IMR-90 (cell line): ENCODE data around the gene NANOG. TPM values are rescaled to one million over a fixed set of nuclear protein-coding genes. Genes with fewer than 3 reads are reported as not detected.

ENCODE experiments used
- ATAC-seq: fragments of 200-7000 bp; cut with Tn5 transposase; 2 replicates; pipeline ENCODE4 v1.9.1; 2020; ENCODE audit warnings: low read depth, mild to moderate bottlenecking, moderate library complexity
- BruUV-seq: library from RNA; stranded (reverse); fragments of 400-500 nt; replicated peaks from 2 replicates; lab custom pipeline; 2021; lab: Mats Ljungman, UMichigan
- CTCF ChIA-PET: fragments of 300-600 bp; formaldehyde crosslinking; extraction: SDS; loops from one replicate; lab custom pipeline; 2021; ENCODE audit warnings: antibody characterized with exemption; lab: Yijun Ruan, JAX
- POLR2A ChIA-PET: fragments of 300-600 bp; sonication (Branson Sonifier 250); formaldehyde crosslinking; loops from one replicate; lab custom pipeline; 2022; ENCODE audit warnings: antibody characterized with exemption; ENCODE audit not compliant: unreplicated experiment; lab: Charles Lee
- DNase-seq: peaks from one replicate; pipeline ENCODE4 v3.0.0; 2013
- H2AFZ ChIP-seq: replicated peaks from 2 replicates; pipeline ENCODE3; 2013; ENCODE audit warnings: low read length, mild to moderate bottlenecking; ENCODE audit not compliant: poor library complexity
- H2AK5ac ChIP-seq: 2 replicates; pipeline ENCODE4 v1.6.1; 2013; ENCODE audit warnings: low read depth, low read length, inconsistent platforms
- H2AK9ac ChIP-seq: replicated peaks from 2 replicates; pipeline ENCODE3; 2013; ENCODE audit warnings: mild to moderate bottlenecking, low read depth, low read length, moderate library complexity; ENCODE audit not compliant: poor library complexity
- H2BK120ac ChIP-seq: 2 replicates; pipeline ENCODE4 v1.6.1; 2013; ENCODE audit warnings: low read depth, low read length, inconsistent platforms
- H2BK15ac ChIP-seq: 3 replicates; pipeline ENCODE4 v1.6.1; 2013; ENCODE audit warnings: low read depth, low read length, inconsistent platforms
- H2BK20ac ChIP-seq: 2 replicates; pipeline ENCODE4 v1.6.1; 2013; ENCODE audit warnings: low read depth, mild to moderate bottlenecking, inconsistent platforms, low read length, moderate library complexity
- H2BK5ac ChIP-seq: 2 replicates; pipeline ENCODE4 v1.6.1; 2013; ENCODE audit warnings: mild to moderate bottlenecking, low read depth, low read length, inconsistent platforms; ENCODE audit not compliant: poor library complexity, severe bottlenecking
- H3K14ac ChIP-seq: replicated peaks from 2 replicates; pipeline ENCODE4 v1.6.1; 2013; ENCODE audit warnings: low read depth, low read length, inconsistent platforms
- H3K18ac ChIP-seq: 2 replicates; pipeline ENCODE4 v1.6.1; 2013; ENCODE audit warnings: low read depth, low read length, control low read depth
- H3K23ac ChIP-seq: 2 replicates; pipeline ENCODE4 v1.6.1; 2013; ENCODE audit warnings: low read depth, low read length, inconsistent platforms
- H3K27ac ChIP-seq: 2 replicates; pipeline ENCODE4 v1.5.1; 2013; ENCODE audit warnings: mild to moderate bottlenecking, control low read depth, low read length; ENCODE audit not compliant: insufficient read depth
- H3K27me3 ChIP-seq: 2 replicates; pipeline ENCODE4 v1.6.1; 2013; ENCODE audit warnings: low read length; ENCODE audit not compliant: control insufficient read depth, insufficient read depth
- H3K36me3 ChIP-seq: 2 replicates; pipeline ENCODE4 v1.6.1; 2013; ENCODE audit warnings: low read length, mixed read lengths; ENCODE audit not compliant: control insufficient read depth, insufficient read depth
- H3K4ac ChIP-seq: 2 replicates; pipeline ENCODE4 v1.6.1; 2013; ENCODE audit warnings: low read depth, low read length, inconsistent platforms
- H3K4me1 ChIP-seq: 2 replicates; pipeline ENCODE4 v1.6.1; 2013; ENCODE audit warnings: low read length, mixed read lengths; ENCODE audit not compliant: control insufficient read depth, insufficient read depth
- H3K4me2 ChIP-seq: 2 replicates; pipeline ENCODE4 v1.6.1; 2013; ENCODE audit warnings: low read depth, mild to moderate bottlenecking, control low read depth, low read length, moderate library complexity
- H3K4me3 ChIP-seq: 2 replicates; pipeline ENCODE4 v1.5.1; 2013; ENCODE audit warnings: low read depth, mild to moderate bottlenecking, control low read depth, low read length, moderate library complexity; ENCODE audit not compliant: insufficient read depth
- H3K56ac ChIP-seq: 2 replicates; pipeline ENCODE4 v1.6.1; 2013; ENCODE audit warnings: low read length, inconsistent platforms; ENCODE audit not compliant: insufficient read depth; ENCODE audit errors: extremely low read depth
- H3K79me1 ChIP-seq, 2 experiments: 2 replicates each; pipeline ENCODE4 v1.6.1; 2013; ENCODE audit warnings: low read length in 2 of 2, inconsistent platforms in 1 of 2, low read depth in 1 of 2
- H3K9ac ChIP-seq: 2 replicates; pipeline ENCODE4 v1.6.1; 2013; ENCODE audit warnings: low read depth, low read length, control low read depth
- H3K9me1 ChIP-seq: 2 replicates; pipeline ENCODE4 v1.6.1; 2013; ENCODE audit warnings: low read length, inconsistent platforms; ENCODE audit not compliant: insufficient read depth
- H3K9me3 ChIP-seq: 2 replicates; pipeline ENCODE4 v1.6.1; 2013; ENCODE audit warnings: low read length; ENCODE audit not compliant: control insufficient read depth, insufficient read depth
- H4K20me1 ChIP-seq: 2 replicates; pipeline ENCODE4 v1.6.1; 2013; ENCODE audit warnings: low read length, inconsistent platforms; ENCODE audit not compliant: insufficient read depth
- H4K5ac ChIP-seq: 2 replicates; pipeline ENCODE4 v1.6.1; 2013; ENCODE audit warnings: mild to moderate bottlenecking, low read depth, low read length, control low read depth
- H4K8ac ChIP-seq, 2 experiments: 2 replicates each; pipeline ENCODE4 v1.6.1; 2013; ENCODE audit warnings: low read depth in 2 of 2, low read length in 2 of 2, control low read depth in 1 of 2, inconsistent platforms in 1 of 2
- H4K91ac ChIP-seq: 2 replicates; pipeline ENCODE4 v1.6.1; 2013; ENCODE audit warnings: low read depth, low read length, inconsistent platforms; ENCODE audit not compliant: insufficient read depth
- NFE2L2 ChIP-seq: fragments of 150-350 bp; IDR thresholded peaks from 2 replicates; pipeline ENCODE4 v1.6.1; 2016; ENCODE audit warnings: low read depth, mild to moderate bottlenecking, low read length
- SMC3 ChIP-seq: fragments of 150-350 bp; IDR thresholded peaks from 2 replicates; pipeline ENCODE4 v1.6.1; 2016; ENCODE audit warnings: low read depth, mild to moderate bottlenecking, antibody characterized with exemption, low read length, moderate library complexity
- WGBS, 2 experiments: methylation state at CpG; one replicate each; pipeline versions ENCODE4 v1.1.5 to v1.1.7; 2013; ENCODE audit warnings: missing lambda C conversion rate in 2 of 2; ENCODE audit not compliant: insufficient read length in 1 of 2; ENCODE audit errors: extremely low coverage in 2 of 2; 5-methylcytosine and 5-hydroxymethylcytosine counted together
- dilution Hi-C: fragments of 300-500 bp; cut with HindIII; formaldehyde crosslinking; loops from one replicate; pipeline ENCODE4 v1.14.3; 2018; ENCODE audit warnings: low sequenced_read_pairs; ENCODE audit not compliant: unreplicated experiment
- in situ Hi-C: fragments of 300-500 bp; cut with MboI; formaldehyde crosslinking; loops from 3 replicates; pipeline ENCODE4 v1.14.3; 2019; ENCODE audit warnings: low sequenced_read_pairs, inconsistent platforms, mixed read lengths
- intact Hi-C: fragments of 100-400 bp; cut with micrococcal nuclease; formaldehyde crosslinking; loops from 2 replicates; pipeline ENCODE4 v1.10.0; 2022
- polyA plus RNA-seq, 3 experiments: library from polyadenylated mRNA; depleted of rRNA; stranded (reverse); fragments of >200 nt; gene quantifications; 2 replicates each; pipeline ENCODE4 v1.2.3, GENCODE V29; 2012; ENCODE audit warnings: low replicate concordance in 1 of 3
- total RNA-seq: library from RNA; depleted of rRNA; stranded (reverse); fragments of >200 nt; gene quantifications from 2 replicates; pipeline ENCODE4 v1.2.3, GENCODE V29; 2012
- TF ChIP-seq, protein P1 (sequence below): conservative IDR thresholded peaks from 2 replicates; pipeline ENCODE4 v1.5.1; 2012; ENCODE audit warnings: mild to moderate bottlenecking, low read depth, low read length, improper control_type of control experiment

Gene NANOG
- total and polyA plus RNA-seq, 2 of the 4 experiments (the other 2 are of a cell fraction), result not detected

GRCh38 chr12:7756993-7757392, 32.2 kb upstream of the NANOG start:
- H3K9ac ChIP-seq, result no peak overlapping the region
- DNase-seq, result no peak
- H3K9me1 ChIP-seq, result no peaks in the 10 kb centered on the region
- H2BK20ac ChIP-seq, result no peak overlapping the region
- no peak overlapping the region for H2AK9ac ChIP-seq
- no peak overlapping the region for H4K91ac ChIP-seq
- WGBS, 2 experiments, result 0% methylated on average over 1 of the region's 2 CpGs; no CpG with 5 or more reads in 1 of the 2 experiments
- H2BK5ac ChIP-seq, result no peak overlapping the region
- H3K56ac ChIP-seq, result no peak overlapping the region
- POLR2A ChIA-PET, result no interaction called here
- H2BK15ac ChIP-seq, result no peak overlapping the region
- no peak overlapping the region for H4K8ac ChIP-seq
- no TSS peak for BruUV-seq
- H3K23ac ChIP-seq, result no peak overlapping the region
- no peak overlapping the region for H3K4ac ChIP-seq
- no peak overlapping the region for H4K5ac ChIP-seq
- intact Hi-C loops (no loop called here), dilution Hi-C loops (no loop called here), in situ Hi-C loops (no loop called here)
- no peak overlapping the region for H2BK120ac ChIP-seq
- no peak overlapping the region for H3K27ac ChIP-seq
- TF ChIP-seq SMC3, result no peak
- TF ChIP-seq NFE2L2, result no peak
- TF ChIP-seq, protein P1, sequence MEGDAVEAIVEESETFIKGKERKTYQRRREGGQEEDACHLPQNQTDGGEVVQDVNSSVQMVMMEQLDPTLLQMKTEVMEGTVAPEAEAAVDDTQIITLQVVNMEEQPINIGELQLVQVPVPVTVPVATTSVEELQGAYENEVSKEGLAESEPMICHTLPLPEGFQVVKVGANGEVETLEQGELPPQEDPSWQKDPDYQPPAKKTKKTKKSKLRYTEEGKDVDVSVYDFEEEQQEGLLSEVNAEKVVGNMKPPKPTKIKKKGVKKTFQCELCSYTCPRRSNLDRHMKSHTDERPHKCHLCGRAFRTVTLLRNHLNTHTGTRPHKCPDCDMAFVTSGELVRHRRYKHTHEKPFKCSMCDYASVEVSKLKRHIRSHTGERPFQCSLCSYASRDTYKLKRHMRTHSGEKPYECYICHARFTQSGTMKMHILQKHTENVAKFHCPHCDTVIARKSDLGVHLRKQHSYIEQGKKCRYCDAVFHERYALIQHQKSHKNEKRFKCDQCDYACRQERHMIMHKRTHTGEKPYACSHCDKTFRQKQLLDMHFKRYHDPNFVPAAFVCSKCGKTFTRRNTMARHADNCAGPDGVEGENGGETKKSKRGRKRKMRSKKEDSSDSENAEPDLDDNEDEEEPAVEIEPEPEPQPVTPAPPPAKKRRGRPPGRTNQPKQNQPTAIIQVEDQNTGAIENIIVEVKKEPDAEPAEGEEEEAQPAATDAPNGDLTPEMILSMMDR, result no peak
- CTCF ChIA-PET, result no interaction called here
- no peak overlapping the region for H3K4me2 ChIP-seq
- peaks cover 2% of the 10 kb centered on the region for H3K9me3 ChIP-seq
- no peaks in the 10 kb centered on the region for H3K79me1 ChIP-seq
- no peaks in the 10 kb centered on the region for H3K4me1 ChIP-seq
- no peak overlapping the region for H3K4me3 ChIP-seq
- no peak for ATAC-seq
- H2AFZ ChIP-seq, result no peak overlapping the region
- no peaks in the 10 kb centered on the region for H3K27me3 ChIP-seq
- no peaks in the 10 kb centered on the region for H3K36me3 ChIP-seq
- H3K18ac ChIP-seq, result no peak overlapping the region
- no peaks in the 10 kb centered on the region for H4K20me1 ChIP-seq
- no peak overlapping the region for H2AK5ac ChIP-seq
- H3K14ac ChIP-seq, result no peak overlapping the region
